HG03457 (cell line): ENCODE data around the gene SLC6A11.

ENCODE experiments used
- ATAC-seq: cut with Tn5 transposase; IDR thresholded peaks from one replicate; pipeline ENCODE4 v1.9.1; 2021; ENCODE audit warnings: moderate number of reproducible peaks; ENCODE audit not compliant: unreplicated experiment

The SLC6A11 gene

DNA sequence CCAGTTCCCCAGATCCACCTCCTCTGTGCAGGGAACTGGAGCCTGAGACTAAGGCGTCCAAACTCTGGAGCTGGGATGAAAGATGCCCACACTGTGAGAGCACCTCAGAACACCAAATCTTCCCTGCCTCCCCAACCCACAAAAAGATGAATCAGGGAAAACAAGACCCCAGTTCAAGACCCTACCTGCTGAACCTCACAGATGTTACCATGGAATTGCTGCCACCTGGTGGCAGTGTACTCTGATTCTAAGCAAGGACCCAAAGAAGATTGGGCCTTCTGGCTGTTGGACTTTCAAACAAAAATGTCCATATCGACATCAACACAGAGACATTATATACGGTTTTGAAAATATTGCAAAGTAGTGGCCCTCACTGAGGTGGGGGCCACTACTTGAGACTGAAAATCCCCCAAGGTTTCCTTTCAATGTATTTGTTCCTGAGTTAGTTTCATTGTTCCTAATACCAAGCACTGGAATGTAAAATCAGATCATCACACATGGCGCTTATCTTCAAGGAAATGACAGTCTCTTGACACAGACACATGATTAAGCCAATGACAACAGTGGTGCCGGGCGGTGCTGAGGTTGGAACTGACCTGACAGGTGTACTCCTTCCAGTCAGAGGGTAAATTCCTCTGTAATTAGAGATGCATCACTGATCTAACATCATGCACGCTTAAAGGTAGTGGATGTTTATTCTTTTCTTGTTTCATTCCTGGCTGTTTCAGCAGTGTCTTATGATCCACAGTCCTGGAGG, 67.6 kb downstream of the SLC6A11 start:
- no peak for ATAC-seq

DNA sequence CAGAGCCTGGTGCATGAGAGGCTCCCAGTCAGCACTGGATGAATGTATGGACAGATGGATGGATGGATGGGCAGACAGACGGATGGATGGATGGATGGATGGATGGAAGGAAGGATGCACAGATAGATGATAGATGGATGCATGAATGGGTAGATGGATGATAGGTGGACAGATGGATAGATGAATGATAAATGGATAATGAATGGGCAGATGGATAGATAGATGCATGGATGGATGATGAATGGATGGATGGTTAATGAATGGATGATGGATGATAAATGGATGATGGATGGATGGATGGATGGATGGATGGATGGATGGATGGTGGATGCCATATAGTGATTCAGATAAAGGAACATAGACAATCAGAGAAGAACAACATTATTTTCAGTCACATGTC, 71.0 kb downstream of the SLC6A11 start:
- ATAC-seq = no peak

- no peak for ATAC-seq
These were observed 72.6 kb downstream of the SLC6A11 start for GRCh38 chr3:10888518-10889090.

- no peak for ATAC-seq
These were observed 73.4 kb downstream of the SLC6A11 start for GRCh38 chr3:10889206-10889960.

DNA sequence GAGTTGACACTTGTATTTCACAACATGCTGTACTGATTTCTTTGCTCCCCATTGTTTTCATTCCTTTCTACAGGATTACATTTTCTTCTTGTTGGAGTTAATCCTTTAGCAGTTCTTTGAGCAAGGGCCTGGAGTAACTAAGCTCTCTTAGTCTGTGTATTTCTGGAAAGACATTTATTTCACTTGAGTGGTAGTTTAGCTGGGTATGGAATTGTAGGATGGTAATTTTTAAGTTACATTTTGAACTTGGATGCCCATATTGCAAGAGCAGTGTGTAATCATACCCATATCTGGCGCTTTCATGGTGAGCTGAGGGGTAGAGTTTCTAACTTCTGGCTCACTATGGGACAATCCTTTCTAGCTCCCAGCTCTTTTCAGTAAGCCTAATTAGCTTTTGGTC, 74.6 kb downstream of the SLC6A11 start:
- ATAC-seq = no peak

GRCh38 chr3:10892622-10893021, 76.6 kb downstream of the SLC6A11 start:
- ATAC-seq = no peak

DNA sequence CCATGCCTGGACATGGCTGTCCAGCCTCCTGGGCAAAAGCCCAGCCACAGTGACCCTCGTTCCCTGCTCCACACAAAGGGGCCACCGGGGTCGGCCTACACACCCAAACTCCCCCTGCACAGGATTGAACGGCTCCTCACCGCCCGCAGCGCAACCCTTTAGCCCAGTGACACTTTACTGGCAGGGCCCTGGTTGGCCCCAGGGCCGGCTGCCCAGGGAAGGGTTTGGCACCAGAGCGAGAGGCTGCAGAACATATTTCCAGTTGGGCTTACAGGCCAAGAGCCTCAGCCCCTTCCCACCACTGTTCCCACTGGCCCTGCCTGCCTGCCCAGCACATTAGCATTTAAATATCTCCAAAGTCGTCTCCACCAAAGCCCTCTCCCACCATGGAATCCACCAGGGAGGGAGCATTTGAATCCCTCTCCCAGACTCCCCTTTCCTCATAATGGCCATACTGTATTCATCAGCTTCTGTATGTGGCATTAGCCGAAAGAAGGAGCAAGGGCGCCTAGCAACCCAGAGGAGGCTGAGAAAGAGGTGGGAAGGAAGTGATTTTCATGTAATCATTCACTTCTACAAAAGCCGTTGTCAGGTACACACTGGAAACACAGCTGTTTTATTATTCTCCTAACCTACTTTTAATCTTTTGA, 85.4 kb downstream of the SLC6A11 start:
- ATAC-seq = no peak

- no peak for ATAC-seq
These were observed 91.2 kb downstream of the SLC6A11 start for GRCh38 chr3:10907262-10907661.

DNA sequence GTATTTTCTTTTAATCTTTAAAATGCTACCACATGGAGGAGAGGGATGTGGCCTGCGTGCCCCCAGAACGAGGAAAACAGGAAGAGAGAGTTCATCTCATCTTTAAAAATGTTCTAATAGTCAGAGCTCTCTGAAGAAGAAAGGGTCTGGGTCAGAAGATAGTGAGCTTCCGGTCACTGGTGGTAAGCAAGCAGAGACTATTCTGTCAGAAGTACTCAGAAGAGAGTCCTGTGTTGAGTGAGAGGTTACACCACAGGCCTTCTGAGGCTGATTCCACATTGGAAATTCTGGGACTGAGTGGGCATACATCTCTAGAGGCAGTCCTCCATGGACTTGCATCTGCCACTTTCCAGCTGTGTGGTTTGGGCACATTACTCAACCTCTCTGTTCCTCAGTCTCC, 94.3 kb downstream of the SLC6A11 start:
- no peak for ATAC-seq

- no peak for ATAC-seq
These were observed 95.4 kb downstream of the SLC6A11 start for GRCh38 chr3:10911350-10912002.

DNA sequence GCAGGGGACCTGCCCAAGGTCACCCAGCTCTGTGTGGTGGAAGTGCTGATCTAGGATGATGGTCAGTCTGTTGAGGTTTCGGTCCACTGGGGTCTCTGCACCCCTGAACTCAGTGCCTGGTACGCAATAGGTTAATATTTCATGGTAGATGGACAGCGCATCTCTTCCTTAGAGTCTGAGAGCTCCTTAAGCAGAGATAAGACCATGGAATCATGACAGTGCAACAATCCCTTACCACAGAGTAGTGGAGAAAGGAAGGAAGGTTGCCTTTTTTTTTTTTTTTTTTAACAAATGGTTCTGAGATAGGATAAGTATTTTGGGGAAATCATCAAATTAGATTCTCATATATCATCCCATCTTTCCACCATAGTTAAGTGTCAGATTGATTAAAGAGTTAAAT, 96.8 kb downstream of the SLC6A11 start:
- no peak for ATAC-seq

- no peak for ATAC-seq
These were observed 99.3 kb downstream of the SLC6A11 start for GRCh38 chr3:10915376-10915775.

GRCh38 chr3:10917176-10917575, 101.1 kb downstream of the SLC6A11 start:
- ATAC-seq = no peak

GRCh38 chr3:10918011-10918410, 102.0 kb downstream of the SLC6A11 start:
- ATAC-seq = no peak

DNA sequence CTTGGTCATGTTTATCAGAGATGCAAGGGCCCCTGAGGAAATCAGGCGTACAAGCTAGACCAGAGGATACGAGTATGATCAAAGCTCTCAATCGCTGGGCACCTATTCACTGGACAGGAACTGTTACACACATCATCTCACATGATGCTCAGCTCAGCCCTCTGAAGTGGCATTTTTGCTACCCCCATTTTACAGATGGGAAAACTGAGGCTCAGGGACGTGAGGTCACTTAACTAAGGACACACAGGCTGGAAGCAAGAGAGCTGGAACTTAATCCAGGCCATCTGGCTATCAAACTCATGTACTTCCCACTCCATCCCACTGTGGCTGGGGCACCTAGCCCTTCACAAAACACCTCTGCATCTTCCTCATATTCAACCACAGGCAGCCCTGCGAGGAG, 103.6 kb downstream of the SLC6A11 start:
- no peak for ATAC-seq

GRCh38 chr3:10925436-10926255, 109.6 kb downstream of the SLC6A11 start:
- no peak for ATAC-seq

DNA sequence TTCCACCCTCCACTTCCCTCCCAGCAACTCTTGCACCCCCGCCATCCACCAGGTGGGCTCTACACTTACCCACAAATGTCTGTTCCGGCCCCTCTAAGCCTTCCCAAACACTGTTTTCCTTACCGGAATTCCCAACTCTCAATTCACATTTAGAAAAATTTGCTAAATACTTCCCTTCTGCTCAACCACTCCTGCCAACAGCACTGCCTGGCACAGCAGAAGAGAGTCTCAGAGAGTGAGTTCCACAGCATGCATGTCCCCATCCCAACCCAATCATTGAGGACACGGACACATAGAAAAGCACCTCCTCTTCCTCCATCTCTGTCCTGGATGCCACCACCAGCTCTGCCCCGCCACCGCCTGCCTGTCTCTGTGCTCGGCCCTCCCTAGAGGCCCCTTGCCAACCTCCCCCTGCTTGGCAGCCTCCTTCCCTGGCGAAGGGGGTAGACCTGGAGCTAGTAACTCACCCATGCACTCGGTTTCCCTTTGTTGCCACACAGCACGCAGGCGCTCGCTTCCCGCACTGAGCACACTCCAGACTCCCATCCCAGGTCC, 110.3 kb downstream of the SLC6A11 start:
- ATAC-seq = no peak

DNA sequence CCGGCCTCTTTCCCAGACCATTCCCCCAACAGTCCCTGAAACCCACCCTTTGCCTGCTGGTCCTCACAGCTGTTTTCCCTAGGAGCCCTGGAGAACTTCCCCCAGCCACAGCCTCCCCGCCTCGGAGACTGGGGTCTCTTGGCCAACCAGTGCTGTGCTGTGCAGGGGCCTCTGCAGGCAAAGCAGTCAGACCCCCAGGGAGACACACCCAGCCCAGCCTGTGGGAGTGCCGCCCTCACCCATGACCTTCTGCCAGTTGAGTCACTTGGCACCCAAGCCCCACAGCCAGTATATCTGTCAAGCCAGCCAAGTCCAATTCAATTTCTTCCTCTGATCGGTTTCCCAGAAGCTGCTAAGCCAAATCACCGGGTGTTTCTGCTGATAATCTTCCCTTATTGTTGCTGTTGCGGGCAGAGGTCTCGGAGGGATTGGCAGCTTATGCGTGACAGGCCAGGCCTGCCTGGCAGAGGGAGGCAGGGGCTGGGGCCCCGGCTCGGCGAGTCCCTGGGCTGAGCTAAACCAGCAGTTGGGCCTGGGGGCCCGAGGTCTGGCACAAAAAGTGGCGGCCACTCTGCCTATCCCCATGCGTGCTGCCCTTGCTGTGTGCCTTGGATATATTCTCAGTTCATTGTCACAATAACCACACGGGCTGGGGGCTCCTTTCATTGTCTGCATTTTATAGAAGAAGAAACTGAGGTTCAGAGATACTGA, 110.9 kb downstream of the SLC6A11 start:
- no peak for ATAC-seq

GRCh38 chr3:10927551-10927950, 111.5 kb downstream of the SLC6A11 start:
- ATAC-seq = no peak
